HL-60/S4 treated with phorbol 12-myristate 13-acetate at 8.2 ng/mL for 4 days and 3 days (cell line): ENCODE data around the gene CD109.
"Not testable (repeated sequence)": the region's sequence is repeated elsewhere in the genome, so short reads cannot be mapped to it uniquely, and the experiment has no call there.

Source experiments
- in situ Hi-C: fragments of 300-500 bp; cut with MboI; formaldehyde crosslinking; loops from 2 replicates; pipeline ENCODE4 v1.15.0; 2022; ENCODE audit warnings: low sequenced_read_pairs

CD109 gene

GRCh38 chr6:73724389-73724788 lies 28.4 kb downstream of the CD109 start:
- in situ Hi-C loops = no loop called here

DNA sequence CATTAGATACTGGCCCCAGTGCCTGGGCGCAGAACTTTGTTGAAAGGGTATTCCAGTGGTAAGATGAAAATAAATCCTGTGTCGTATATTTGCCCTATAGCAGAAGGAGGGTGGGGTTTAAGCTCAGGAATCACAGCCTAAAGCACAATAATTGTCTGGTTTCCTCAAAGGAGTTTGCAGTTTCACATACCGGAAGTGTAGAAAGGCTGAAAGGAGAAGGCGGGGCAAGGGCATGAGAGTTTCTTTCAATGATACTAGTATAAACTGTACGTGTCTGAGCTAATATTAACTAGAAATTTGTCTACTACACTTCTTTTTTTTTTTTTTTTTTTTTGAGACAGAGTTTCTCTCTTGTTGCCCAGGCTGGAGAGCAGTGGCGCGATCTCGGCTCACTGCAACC lies 29.2 kb downstream of the CD109 start:
- in situ Hi-C loops = not testable (repeated sequence)

DNA sequence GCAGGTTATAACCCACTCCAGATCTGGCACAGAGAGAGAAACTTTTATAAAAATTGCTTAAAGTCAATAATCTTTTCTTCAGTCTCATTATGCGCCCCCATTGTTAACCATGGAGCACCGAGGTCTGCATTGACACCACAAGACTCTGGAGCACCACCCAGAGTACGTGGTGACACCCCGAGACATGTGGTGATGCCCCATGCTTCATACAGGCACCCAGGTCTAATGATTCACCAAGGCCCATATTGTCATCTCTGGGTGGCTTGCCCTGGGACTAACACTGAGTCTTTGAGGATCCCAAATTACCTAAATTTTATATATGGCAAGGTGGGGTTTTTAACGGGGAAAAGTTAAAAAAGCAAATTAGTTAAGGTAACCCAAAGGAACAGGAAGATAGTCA lies 31.1 kb downstream of the CD109 start:
- in situ Hi-C loops = no loop called here

DNA sequence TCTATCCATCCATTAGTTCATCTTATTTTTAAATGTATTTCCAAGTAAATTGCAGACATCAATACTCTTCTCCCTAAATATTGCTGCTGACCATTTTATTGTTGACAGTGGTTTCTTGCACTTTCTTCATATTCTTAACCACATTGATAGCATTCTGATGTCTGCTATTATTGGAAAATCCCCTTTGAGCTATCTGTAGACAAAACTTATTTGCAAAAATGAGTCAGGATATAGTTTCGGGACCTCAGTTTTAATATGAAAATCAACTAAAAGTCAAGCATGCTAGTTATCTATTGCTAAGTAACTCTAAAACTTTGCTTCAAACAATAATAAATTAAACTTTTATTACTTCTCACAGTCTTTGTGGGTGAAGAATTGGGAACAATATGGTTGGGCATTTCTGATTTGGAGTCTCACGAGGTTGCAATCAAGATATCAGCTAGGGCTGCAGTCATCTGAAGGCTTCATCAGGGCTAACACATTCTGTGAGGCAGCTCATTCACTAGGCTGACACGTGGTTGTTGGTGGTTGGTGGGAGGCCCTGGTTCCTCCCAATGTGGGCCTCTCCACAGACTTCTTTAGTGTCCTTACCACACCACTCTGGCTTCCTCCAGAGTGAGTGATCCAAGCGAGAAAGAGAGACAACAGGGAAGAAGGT lies 32.7 kb downstream of the CD109 start:
- in situ Hi-C loops = no loop called here

DNA sequence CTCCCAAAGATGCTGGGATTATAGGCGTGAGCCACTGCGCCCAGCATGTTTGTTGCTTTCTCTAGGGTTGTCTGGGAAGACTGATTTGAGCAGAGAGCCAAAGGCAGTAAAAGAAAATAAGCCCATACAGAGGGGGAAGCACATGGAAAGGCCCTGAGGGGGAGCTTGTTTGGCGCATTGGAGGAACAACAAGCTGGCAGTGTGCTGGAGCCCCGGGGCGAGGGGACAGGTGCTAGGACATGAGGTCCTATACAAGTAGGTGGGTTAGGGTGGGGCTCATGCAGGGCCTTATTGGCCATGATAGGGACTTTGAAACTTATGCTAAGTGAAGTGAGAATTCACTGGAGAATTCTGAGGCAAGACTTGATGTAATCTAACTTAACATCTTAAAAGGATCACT lies 35.3 kb downstream of the CD109 start:
- in situ Hi-C loops = no loop called here

- in situ Hi-C loops = no loop called here
Observed at GRCh38 chr6:73732845-73733675, 37.1 kb downstream of the CD109 start.

DNA sequence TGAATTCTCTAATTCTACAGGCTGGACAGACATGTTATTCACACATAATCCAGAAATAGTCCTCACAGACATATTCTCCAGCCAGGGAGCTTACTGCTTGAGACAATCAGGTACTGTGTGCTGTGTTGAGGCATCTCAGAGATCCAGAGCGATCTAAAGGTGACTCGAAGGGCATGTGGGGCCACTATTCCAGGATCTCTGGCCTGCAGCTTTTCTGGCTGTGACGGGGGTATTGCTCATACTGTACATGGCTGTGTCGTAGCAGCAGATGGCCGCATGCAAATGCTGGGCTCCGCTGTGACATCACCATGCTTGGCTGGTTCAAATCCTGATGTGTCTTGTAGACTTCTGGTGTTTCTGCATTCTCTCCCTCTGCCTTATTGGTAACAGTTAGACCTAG lies 37.8 kb downstream of the CD109 start:
- in situ Hi-C loops = no loop called here

GRCh38 chr6:73734832-73735453 lies 38.9 kb downstream of the CD109 start:
- in situ Hi-C loops = no loop called here

DNA sequence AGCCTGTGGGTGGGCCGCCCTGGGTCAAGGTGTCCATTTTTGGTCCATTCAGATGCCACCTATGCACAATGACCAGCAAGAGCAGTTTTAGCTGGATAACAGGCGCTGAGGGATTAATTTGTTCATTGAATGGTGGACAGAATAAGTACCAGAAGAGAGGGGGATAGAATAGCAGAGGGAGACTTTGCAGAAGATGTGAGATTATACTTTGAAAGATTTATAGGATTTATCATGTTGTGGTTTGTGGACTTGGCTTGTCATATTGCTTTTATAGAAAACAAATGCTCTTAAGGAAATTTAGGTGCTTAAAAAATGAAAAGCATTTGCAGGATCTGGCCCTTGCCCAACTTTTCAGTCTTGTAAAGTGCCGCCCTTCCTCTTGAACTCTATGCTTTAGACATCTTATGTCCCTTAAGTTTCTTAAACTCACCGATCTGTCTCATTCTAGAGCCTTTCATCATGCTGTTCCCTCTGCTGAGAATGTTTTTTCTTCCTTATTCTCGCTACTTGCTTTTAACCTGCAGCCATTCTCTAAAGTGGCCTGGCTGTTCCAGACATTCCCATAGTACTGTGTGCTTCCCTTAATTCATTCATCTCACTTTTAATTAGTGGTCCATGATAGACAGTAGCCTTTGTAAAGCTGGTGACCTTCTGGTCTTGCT lies 42.5 kb downstream of the CD109 start:
- in situ Hi-C loops = no loop called here

DNA sequence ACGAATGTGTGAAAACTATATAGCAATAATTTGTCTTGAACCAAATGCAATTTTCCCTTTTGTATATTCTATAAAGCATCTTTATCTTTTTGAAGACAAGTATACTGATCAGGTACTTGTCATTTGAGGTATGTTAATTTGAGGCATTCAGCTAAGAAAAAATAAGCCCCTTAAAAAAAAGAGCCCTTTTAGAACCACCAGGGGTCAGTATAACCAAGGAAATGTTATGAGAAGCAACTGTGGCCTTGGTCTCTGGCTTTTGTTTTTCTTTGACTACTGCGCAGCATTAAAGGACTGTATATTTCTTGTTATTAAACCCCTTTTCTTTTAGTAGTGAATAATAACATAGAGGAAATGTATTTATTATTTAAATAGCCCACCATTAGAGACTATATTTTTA lies 43.1 kb downstream of the CD109 start:
- in situ Hi-C loops = no loop called here

DNA sequence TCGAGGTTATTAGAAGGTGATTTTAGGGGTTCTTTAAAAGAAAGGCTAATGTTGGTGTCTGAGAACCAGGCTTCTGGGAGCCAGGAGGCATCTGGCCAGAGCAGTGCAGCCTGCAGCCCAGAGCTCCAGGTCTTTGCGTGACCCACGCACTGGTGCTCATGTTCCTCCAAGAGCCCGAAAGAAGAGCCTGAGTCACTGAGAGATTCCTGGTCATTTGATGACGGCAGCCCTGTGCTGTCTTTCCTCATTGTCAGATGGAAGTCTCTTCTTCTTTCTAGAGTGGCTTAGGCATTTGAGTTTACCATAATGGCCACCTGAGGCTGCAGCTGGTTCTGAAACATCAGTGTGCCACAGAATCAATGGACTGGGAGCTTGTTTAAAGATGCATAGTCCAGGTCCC lies 46.4 kb downstream of the CD109 start:
- in situ Hi-C loops = no loop called here

GRCh38 chr6:73743081-73743480 lies 47.1 kb downstream of the CD109 start:
- in situ Hi-C loops = no loop called here

- in situ Hi-C loops = no loop called here
Observed at GRCh38 chr6:73743556-73743955, 47.6 kb downstream of the CD109 start.

DNA sequence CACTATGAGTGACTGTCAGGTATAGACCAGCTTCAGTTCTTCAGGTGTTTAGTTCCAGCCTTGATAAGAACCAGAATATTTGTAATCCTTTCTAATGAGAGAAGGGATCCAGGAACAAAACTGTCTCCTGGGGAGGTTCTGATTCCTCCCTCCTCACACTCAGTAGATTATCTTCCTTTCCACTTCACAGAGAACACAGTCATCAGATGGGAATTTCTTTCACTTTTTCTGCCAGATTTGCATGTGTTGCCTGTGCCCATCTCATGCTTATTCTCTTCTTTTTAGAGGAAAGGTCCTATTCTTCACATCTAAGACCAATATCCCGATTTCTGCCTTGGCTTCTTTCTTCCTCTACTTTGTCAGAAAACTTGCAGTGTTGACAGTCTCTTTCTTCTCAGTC lies 50.8 kb downstream of the CD109 start:
- in situ Hi-C loops = no loop called here

- in situ Hi-C loops = no loop called here
Observed at GRCh38 chr6:73747289-73747688, 51.3 kb downstream of the CD109 start.

DNA sequence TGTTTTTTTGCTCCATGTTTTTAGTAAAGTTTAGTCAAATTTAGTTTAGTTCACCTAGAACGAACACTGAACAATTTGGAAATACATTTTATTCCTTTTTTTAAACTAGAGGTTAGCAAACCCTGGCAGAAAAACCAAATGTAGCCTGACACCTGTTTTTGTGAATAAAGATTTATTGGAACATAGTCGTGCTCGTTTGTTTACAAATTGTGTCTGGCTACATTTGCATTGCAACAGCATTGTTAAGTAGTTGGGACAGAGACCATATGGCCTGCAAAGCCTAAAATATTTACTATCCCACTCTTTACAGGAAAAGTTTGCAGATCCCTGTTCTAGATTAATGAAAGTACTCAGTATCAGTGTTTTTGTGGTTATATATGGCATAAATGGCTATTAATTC lies 56.9 kb downstream of the CD109 start:
- in situ Hi-C loops = no loop called here

GRCh38 chr6:73766040-73766439 lies 70.0 kb downstream of the CD109 start:
- in situ Hi-C loops = no loop called here

GRCh38 chr6:73768558-73768957 lies 72.6 kb downstream of the CD109 start:
- in situ Hi-C loops = no loop called here

DNA sequence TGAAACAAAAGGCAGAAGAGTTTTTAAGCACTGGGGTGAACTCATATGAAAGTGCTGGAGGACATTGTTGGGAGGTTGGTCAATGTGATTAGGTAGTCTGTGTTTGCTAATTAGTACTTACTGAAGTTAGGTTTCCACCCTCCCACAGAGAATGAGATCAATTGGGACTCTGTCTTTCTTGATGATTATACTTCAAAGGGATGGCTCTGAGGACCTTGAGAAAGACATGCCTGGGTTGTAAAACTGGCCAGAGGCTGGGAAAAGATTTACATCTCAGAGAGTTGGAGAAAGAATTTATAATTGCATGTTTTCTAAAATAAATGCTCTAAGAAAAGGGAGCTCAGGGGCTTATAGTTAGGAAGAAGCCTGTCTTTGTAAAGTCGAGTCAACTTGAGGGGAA lies 74.0 kb downstream of the CD109 start:
- in situ Hi-C loops = no loop called here

DNA sequence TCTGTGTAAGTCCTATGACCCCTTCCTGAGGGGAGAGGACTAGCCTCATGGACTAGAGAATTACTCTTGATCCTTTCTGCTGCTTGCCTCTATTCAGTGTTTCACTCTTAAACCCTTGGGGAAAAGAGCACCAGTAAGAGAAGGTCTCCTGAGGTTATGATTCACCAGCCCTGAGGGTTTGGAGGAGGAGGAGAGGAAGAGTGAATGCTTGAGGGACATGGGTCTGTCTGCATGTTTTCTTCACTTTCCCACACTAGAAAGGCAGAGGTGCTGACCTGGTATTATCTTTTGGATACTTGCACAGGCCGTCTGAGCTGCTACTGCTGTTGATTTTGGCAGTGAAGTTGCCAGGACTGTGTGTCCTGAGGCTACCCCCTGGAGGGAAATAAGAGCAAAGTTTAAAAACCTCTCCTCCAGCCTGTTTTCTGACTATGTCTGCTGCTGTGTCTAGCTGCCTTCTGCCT lies 78.3 kb downstream of the CD109 start:
- in situ Hi-C loops = no loop called here

- in situ Hi-C loops = no loop called here
Observed at GRCh38 chr6:73779943-73780342, 83.9 kb downstream of the CD109 start.
